NCI-H1048 (cell line): Measurements from ENCODE around the gene FBP1.

ENCODE experiments used
- DNase-seq: peaks from one replicate; lab custom pipeline; 2025; lab: John Stamatoyannopoulos, UW

FBP1 gene

GRCh38 chr9:94656200-94656599 lies 16.9 kb upstream of the FBP1 start:
- DNase-seq, result no peak

DNA sequence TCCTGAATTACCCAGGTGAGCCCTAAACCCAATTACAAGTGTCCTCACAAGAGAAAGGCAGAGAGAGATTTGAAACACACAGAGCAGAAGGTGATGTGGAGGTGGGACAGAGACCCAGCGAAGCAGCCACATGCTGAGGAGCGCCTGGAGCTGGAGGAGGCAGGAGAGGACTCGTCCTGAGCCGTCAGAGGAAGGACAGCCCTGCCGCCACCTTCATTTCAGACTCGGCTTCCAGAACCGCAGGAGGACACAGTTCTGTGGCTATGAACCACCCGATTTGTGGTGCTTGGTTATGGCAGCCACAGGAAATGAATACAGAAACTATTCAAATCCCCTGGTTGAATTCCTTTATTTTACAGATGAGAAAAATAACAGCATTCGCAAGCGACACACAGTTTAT lies 16.4 kb upstream of the FBP1 start:
- DNase-seq, result no peak

- no peak for DNase-seq
Measured at GRCh38 chr9:94654165-94654894, 15.0 kb upstream of the FBP1 start.

- no peak for DNase-seq
Measured at GRCh38 chr9:94650949-94651348, 11.6 kb upstream of the FBP1 start.

DNA sequence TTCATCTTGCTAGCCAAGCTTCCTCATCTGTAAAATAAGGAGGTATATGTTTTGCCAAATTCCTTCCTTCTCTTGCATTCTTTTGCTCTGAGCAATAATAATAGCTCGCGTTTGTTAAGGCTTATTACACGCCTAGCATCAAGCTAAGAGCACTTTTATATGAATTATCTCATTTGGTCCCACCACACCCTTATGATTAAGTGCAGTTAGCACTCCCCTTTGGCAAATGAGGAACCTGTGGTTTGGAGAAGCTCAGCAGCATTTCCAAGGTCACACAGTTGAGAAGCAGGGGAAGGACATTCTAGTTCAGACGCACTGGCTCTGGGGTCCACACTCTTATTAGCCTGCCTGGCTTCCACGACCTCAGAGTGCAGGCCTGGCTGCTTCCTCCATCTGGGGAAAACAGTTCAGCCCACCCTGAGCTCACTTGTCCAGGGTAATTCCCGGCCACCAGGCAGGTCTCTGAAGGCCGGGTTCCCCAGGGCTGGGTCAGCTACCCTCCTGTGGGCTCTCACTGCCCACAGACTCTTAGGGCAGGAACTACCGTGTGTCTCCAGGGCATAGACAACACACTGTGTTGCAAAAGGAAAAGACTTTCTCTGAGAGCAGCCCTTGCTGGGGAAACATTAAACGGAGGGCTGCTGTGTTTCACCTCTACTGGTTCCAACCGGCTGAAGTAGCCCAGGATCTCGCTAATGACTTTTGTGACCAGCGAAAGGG lies 9.9 kb upstream of the FBP1 start:
- DNase-seq, result no peak

DNA sequence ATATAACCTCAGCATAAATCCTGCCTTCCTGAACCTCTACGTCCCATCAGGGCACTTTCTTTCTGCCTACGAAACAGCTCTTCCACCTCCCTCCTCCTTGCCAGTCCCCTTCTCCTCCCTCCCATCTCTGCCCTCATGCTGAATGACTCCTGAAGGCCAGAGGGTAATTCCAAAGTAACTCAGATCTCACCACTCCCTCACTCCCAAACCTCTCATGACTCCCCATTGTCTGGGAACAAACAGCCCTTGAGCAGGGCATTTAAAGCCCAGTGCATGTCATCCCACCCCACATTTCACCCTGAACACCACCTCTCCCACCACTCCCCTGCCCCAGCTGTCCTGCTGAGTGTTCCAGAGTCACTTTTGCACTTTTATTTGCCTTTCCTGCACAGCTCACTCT lies 8.9 kb upstream of the FBP1 start:
- DNase-seq, result no peak

- no peak for DNase-seq
Measured at GRCh38 chr9:94645901-94646300, 6.6 kb upstream of the FBP1 start.

- DNase-seq, result no peak
Measured at GRCh38 chr9:94644543-94644942, 5.2 kb upstream of the FBP1 start.

DNA sequence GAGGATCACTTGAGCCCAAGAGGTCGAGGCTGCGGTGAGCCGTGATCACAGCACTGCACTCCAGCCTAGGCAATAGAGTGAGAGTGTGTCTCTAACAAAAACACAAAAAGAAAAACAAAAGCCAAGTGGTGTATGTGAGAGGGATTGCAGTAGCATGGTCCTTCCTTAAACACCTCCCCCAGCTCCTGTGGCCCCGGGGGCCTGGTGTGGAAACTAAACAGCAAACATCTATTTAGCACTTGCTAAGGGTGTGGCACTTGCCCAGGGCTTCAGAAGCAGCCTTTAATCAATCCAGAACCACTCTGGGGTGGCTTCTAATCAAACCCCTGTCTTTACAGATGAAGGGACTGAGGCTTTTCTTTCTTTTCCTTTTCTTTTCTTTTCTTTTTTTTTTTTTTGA lies 4.4 kb upstream of the FBP1 start:
- no peak for DNase-seq

GRCh38 chr9:94643176-94643575 lies 3.9 kb upstream of the FBP1 start:
- no peak for DNase-seq

DNA sequence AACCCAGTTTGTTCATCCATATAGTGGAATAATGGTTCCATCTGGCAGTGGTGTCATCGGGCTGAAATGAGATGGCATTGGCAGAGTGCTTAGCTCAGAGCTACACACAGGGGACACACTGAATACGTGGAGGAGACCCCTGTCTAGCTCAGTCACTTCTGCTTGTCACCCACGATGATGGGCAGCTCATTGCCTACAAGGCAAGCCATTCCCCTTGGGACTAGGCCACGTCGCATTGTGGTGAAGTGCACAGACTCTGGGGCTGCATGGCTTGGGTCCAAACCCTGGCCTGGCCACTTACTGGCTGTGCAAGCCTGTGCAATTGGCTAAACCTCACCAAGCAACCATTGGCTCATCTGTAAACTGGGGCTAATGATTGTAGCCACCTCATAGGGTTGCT lies 3.2 kb upstream of the FBP1 start:
- DNase-seq, result no peak

DNA sequence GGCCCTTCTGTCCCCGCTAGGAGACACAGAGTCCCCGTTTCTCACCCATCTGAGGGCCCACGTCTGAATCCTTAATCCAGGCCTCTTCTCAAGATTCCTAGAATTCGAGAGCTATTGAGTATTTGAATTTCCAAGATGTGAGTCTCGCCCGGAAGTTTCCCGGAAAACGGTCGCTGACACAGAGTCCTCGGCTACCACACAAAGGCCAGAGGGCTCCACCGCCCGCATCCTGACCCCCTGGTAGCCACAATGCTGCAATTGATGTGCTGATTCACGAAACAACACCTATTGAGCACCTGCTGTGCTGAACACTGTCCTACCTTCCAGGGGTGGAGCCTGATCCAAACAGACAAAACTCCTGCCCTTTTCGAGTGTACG lies 670 bp upstream of the FBP1 start:
- no peak for DNase-seq

DNA sequence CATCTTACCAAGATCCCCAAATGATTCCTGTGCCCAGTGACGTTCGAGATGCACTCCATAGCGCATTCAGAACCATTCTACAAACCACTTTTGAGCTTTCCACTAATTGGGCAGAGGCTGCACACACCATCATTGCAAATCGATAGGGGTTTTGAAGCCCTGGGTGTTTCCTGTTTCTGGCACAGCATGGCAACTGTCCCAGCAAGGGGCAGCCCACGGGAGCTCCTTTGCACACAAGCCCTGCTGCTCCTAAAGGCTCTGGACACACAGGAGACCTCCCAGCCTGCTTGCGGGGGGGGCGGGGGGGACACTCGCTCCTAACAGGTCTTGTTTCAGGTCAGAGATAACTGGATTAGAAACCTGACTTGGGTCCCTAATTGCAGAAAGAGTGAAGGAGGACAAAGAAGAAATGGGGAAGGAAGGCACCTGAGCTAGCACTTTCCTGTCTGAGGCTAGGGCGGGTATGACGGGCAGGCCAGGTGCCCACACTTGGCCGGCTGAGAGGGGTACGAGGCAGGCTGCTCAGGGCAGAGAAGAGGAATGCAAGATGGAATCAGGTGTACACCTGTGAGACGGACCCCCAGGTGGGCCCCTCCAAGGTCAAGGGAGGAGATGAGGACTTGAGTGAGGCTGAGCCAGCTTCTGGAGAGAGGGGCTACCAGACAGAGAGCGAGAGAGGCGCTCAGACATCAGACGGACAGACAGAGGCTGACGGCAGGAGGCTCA lies 820 bp downstream of the FBP1 start:
- no peak for DNase-seq

GRCh38 chr9:94632737-94633136 lies 6.6 kb downstream of the FBP1 start:
- no peak for DNase-seq

DNA sequence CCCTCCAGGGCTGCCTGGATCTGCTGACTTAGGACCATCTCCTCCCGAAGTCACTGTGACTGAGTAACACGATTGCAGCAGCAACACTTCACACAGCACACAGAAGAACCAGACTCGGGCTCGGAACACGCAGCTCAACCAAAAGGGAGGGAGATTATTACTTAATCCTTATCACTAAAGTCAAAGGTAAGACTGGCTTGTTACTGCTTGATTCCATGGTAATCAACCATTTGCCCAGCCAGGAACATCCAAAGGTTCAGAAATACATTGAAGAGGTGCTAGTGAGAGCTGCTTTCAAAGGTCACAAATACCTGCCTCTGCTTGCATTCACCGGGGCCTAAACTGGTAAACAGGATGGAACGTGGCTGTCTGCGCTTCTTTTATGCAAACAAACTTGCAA lies 7.7 kb downstream of the FBP1 start:
- DNase-seq, result no peak

GRCh38 chr9:94630833-94631232 lies 8.5 kb downstream of the FBP1 start:
- no peak for DNase-seq

DNA sequence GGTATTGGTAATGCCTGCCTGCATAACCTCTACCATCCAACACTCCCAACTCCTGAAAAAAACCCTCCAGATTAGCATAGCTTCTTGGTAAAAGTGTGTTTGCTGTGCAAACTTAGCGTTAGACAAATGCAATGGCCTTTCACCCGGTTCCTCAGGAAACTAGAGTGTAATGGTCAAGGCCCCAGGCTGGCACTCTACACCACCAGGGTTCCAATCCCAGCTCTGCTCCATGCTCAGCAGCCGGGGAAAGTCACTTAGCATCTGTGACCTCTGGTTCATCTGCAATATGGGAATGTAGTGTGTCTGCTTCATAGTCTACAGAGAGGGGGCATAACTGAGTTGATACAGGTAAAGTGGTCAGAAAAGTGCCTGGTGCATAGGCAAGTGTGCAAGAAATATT lies 9.0 kb downstream of the FBP1 start:
- DNase-seq, result no peak

DNA sequence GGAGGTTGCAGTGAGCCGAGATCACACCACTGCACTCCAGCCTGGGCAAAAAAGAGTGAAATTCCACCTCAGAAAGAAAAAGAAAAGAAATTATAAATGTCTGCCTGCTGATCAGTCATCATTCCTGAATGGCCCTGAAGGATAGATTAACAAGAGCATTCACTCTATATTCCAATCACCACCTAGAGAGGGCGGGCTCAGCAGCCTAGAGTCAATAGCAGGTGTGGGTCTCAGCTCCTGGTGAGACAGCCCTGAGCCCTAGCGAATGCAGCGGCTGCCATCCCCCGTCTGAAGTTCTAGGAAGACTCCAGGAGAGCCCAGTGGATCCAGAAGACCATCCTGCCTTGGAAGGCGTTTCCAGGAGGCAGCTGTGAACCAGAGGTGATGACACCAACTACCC lies 12.0 kb downstream of the FBP1 start:
- no peak for DNase-seq

- DNase-seq, result no peak
Measured at GRCh38 chr9:94625835-94626234, 13.5 kb downstream of the FBP1 start.

GRCh38 chr9:94624629-94625028 lies 14.7 kb downstream of the FBP1 start:
- DNase-seq, result no peak

DNA sequence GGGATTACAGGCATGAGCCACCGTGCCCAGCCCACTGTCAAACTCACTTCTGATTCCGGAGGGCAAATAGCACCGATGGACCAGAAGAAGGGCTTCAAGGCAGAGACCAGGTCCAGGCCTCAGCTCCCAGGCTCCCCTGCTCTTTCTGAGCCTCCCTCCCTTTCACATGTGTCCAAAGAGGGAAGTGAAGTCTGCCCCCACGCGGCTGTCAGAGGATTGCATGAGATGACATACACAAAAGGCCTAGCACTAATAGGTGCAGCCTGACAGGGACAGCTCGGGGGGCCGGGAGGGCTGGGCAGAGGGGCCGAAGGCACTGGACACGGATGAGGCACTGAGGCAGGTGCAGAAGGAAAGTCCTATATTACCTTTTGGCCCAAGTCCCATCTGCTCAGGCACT lies 16.1 kb downstream of the FBP1 start:
- DNase-seq, result no peak

DNA sequence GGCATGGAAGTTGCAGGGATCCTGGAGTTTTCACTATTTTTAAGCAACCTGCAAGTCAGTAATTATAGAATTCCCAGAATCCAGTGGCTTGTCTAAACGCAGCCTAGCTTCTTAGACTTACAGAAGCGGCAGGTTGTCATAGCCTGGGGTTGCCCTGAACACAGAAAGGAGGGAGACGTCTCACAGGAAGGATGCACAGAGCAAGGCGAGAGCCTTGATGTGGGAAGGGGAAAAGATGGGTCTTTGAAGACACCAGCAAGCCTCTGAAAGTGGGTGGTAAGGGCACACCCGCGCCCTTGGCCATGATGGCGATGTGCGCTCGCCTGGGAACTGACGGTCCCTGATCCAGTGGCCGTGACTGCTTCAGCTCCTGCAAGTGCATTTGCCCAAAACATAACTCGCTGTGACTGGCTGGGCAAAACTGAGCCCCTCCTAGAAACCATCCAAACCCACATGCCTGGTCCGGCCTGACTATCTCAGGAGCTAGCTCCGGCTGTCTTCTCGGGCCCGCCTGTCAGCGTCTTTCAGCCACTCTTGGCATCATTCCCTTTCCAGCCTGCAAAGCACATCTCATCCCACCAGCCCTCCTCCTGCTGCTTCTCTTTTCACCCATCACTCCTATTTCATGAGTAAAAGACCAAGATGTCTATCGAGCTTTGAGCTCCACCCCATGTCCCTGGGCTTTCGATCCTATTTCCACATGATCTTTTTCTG lies 17.1 kb downstream of the FBP1 start:
- DNase-seq, result no peak

DNA sequence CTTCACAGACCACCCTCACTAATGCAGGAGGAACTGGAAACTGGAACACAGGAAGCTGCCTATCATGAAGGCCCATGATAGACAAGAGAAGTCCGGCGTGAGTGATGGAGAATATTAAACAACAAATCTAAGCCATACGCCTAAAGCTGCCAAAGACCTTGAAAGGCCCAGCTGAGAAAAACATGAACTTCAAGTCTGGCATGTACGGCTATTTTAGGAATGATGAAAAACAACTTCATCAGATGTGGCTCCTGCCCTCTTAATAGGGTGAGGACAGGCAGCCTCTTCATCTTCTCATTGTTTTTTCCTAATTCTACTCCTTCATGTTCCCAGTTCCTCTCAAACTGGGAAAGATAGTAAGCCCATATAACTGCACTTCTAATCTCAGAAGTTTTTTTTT lies 20.3 kb downstream of the FBP1 start:
- no peak for DNase-seq
